Measurements from ENCODE around the gene SYP.
"Not testable (repeated sequence)": the region's sequence is repeated elsewhere in the genome, so short reads cannot be mapped to it uniquely, and the experiment has no call there.

Gene SYP

GRCh38 chrX:49188468-49189076, 11.4 kb downstream of the SYP start:
- DNase-seq = no peak

GRCh38 chrX:49187526-49187925, 12.5 kb downstream of the SYP start:
- DNase-seq = no peak

- DNase-seq = no peak
These were observed 13.0 kb downstream of the SYP start for GRCh38 chrX:49187028-49187394.

GRCh38 chrX:49186125-49187027, 13.6 kb downstream of the SYP start, which contains the start of gene PRICKLE3:
Gene PRICKLE3, minus strand, starts transcription at chrX:49186373. Its CDS starts 76 bp downstream, at chrX:49186297.
- peak; percentile 72 for DNase-seq

- peak; percentile 92 for DNase-seq
These were observed 15.4 kb downstream of the SYP start for GRCh38 chrX:49184294-49185281.

- DNase-seq = no peak
These were observed 16.2 kb downstream of the SYP start for GRCh38 chrX:49183701-49184281.

GRCh38 chrX:49179358-49179757, 20.6 kb downstream of the SYP start:
- DNase-seq = no peak

- DNase-seq = no peak
These were observed 21.5 kb downstream of the SYP start for GRCh38 chrX:49178537-49178936.

GRCh38 chrX:49177873-49178480, 22.0 kb downstream of the SYP start:
- no peak for DNase-seq

GRCh38 chrX:49177338-49177833, 22.6 kb downstream of the SYP start:
- DNase-seq = no peak

- DNase-seq = no peak
These were observed 23.3 kb downstream of the SYP start for GRCh38 chrX:49176421-49177326.

GRCh38 chrX:49175435-49176274, 24.3 kb downstream of the SYP start:
- no peak for DNase-seq

GRCh38 chrX:49174723-49175122, 25.3 kb downstream of the SYP start:
- no peak for DNase-seq

- DNase-seq = not testable (repeated sequence)
These were observed 26.4 kb downstream of the SYP start for GRCh38 chrX:49173544-49173943.

GRCh38 chrX:49172280-49172780, 27.7 kb downstream of the SYP start:
- DNase-seq = peak; percentile 72

- DNase-seq = peak; percentile 73
These were observed 28.2 kb downstream of the SYP start, which contains the start of gene PLP2 for GRCh38 chrX:49171752-49172279. Gene PLP2, plus strand, starts transcription at chrX:49171898. Its CDS starts 103 bp downstream, at chrX:49172001.

- DNase-seq = no peak
These were observed 32.3 kb downstream of the SYP start for GRCh38 chrX:49167740-49168108.

GRCh38 chrX:49166914-49167739, 32.9 kb downstream of the SYP start:
- peak; percentile 45 for DNase-seq

All from NCI-H146 (cell line).